Measurements from ENCODE around the gene PMFBP1. TPM values are rescaled to one million over a fixed set of nuclear protein-coding genes. Genes with fewer than 3 reads are reported as not detected.

The PMFBP1 gene, protein sequence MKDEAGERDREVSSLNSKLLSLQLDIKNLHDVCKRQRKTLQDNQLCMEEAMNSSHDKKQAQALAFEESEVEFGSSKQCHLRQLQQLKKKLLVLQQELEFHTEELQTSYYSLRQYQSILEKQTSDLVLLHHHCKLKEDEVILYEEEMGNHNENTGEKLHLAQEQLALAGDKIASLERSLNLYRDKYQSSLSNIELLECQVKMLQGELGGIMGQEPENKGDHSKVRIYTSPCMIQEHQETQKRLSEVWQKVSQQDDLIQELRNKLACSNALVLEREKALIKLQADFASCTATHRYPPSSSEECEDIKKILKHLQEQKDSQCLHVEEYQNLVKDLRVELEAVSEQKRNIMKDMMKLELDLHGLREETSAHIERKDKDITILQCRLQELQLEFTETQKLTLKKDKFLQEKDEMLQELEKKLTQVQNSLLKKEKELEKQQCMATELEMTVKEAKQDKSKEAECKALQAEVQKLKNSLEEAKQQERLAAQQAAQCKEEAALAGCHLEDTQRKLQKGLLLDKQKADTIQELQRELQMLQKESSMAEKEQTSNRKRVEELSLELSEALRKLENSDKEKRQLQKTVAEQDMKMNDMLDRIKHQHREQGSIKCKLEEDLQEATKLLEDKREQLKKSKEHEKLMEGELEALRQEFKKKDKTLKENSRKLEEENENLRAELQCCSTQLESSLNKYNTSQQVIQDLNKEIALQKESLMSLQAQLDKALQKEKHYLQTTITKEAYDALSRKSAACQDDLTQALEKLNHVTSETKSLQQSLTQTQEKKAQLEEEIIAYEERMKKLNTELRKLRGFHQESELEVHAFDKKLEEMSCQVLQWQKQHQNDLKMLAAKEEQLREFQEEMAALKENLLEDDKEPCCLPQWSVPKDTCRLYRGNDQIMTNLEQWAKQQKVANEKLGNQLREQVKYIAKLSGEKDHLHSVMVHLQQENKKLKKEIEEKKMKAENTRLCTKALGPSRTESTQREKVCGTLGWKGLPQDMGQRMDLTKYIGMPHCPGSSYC
- total RNA-seq, result 0.31 TPM

DNA sequence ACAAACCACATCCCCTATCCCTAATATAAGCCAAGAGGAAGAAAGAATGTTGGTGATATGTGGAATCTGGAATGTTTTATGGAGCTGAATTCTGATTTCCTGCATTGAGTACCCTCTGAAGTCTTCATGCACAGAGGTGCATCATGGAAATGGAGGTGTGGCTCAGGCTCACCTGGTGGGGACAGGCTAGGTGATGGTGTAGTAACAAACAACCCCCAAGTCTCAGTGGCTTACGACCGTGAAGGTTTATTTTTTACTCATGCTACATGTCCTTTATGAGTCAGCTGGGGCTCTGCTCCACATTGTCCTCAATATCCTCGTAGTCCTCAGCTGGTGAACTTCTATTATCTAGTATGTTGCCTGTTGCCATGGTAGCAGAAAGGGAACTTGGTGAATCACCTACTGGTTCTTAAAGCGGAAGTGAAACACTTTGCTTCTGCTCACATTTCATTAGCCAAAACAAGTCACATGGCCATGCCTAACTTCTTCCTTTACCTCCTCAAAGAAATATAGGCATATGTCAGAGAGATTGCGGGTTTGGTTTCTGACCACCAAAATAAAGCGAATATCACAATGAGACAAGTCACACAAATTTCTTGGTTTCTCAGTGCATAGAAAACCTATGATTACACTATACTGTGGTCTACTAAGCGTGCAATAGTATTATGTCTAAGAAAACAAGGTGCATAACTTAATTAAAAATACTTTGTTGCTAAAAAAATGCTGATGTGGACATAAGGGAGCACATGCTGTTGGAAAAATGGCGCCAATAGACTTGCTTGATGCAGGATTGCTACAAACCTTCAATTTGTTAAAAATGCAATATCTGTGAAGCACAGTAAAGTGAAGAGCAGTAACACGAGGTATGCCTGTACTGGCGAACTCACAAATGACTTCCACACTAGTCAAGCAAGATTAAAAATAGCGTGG, at the start of gene PMFBP1:
Gene PMFBP1, minus strand, starts transcription at position 51 of the 930 bp plus-strand sequence. CDS start 947 bp downstream, outside the sequence.
- H3K27me3 ChIP-seq (ENCODE audit: insufficient read depth, low read length), result no peaks in the 10 kb centered on the region
- no peak within 1 kb of the TSS for H3K4me3 ChIP-seq (ENCODE audit: low read length)
- no peaks in the 10 kb centered on the region for H3K9me3 ChIP-seq (ENCODE audit: low read depth, low read length)
- H3K4me1 ChIP-seq (ENCODE audit: insufficient read depth, low read length), result peaks cover 22% of the 10 kb centered on the region

DNA sequence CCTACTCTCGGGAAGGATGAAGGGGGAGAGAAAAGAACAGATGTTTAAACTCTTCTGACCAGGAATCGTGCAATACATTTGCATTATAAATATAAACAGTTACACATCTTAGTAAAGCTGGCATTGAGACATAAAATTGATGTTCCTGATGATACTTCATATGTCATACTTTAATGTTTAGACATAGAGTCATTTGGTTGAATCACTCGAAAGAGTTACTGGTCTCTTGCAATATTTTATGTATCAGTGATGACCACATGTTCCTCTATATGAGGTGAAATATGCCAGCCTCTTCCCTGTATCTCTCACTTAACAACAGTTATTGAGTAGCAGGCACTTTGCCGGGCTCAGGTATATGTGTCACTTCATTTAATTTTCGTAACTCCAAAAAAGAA, 49.7 kb upstream of the PMFBP1 start:
- H3K9me3 ChIP-seq (ENCODE audit: low read depth, low read length), result no peaks in the 10 kb centered on the region
- H3K4me3 ChIP-seq (ENCODE audit: low read length), result no peak overlapping the region
- H3K4me1 ChIP-seq (ENCODE audit: insufficient read depth, low read length), result no peaks in the 10 kb centered on the region
- H3K27me3 ChIP-seq (ENCODE audit: insufficient read depth, low read length), result no peaks in the 10 kb centered on the region

DNA sequence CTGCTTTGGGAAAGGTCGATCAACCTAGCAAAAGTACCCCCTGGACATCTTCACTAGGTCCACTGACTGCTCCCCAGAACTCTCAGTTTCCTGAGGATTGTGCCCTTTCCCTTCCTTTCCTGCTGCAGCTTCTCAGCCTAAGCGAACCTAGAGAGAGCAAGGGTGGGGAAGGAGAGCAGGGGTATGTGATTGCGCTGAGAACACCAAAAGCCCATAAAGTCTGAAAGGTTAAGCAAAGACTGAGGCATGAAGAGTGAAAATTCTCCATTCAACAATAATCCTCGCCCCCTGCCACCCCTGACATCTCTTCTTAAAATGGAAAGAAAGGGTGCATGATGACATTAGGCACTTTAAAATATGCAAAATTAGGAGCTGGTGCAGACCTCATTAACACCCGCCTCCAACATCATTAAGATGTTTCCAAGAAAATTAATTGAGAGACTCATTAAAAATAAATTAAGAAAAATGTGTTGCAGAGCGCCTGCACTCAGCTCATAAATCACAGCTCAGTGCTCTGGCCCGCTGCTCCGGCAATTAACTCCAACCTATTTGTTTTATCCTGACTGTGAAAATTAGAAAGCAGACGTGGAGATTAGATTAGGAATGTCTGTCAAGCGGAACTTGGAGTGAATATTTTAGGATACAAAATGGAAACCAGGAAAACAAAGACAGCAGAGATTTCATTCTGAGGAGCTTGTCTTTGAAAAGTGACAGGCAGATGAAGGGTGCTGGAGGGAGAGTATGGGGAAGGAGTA, 49.1 kb upstream of the PMFBP1 start:
- Histone ChIP-seq H3K9me3 (ENCODE audit: low read depth, low read length) (no peaks in the 10 kb centered on the region), H3K4me1 (ENCODE audit: insufficient read depth, low read length) (no peaks in the 10 kb centered on the region), H3K27me3 (ENCODE audit: insufficient read depth, low read length) (no peaks in the 10 kb centered on the region), H3K4me3 (ENCODE audit: low read length) (no peak overlapping the region)

DNA sequence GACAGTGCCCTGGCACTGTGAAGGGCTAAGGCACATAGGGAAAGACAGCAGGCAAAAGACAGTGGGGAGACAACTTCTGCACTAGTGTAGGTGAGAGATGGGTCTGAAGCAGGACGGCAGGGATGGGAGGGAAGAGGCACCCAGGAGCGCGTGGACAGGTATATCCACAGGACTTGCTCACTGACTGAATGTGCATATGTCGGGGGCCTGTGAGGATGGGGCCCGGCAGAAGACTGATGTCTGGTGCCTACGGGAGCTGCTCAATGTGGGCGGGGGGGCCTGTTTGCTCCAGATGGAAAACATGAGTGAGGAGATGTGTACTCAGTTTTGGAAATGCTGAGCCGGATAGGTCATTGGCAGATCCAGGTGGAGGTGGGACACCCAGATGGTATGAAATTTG, 47.3 kb upstream of the PMFBP1 start:
- Histone ChIP-seq H3K27me3 (ENCODE audit: insufficient read depth, low read length) (no peaks in the 10 kb centered on the region), H3K4me3 (ENCODE audit: low read length) (no peak overlapping the region), H3K4me1 (ENCODE audit: insufficient read depth, low read length) (no peaks in the 10 kb centered on the region), H3K9me3 (ENCODE audit: low read depth, low read length) (no peaks in the 10 kb centered on the region)

DNA sequence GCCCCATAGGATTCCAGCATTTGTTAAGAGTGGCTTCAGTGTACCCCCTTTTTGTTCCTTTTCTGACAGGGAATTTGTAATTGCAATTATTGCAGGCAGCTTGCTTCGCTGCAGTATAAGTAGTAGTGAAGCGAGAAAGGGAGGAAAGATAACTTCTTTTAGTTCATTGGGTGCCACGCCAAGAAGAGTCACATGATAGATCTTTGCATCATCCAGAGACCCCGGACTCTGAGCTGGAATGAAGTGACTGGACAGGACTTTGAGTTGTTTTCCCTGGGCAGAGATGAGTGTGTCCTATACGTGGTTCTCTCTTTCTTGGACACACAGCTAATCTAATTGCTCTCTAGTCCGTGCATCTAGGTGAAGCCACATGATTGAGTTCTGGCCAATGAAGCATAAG, 44.8 kb upstream of the PMFBP1 start:
- H3K27me3 ChIP-seq (ENCODE audit: insufficient read depth, low read length), result no peaks in the 10 kb centered on the region
- H3K4me3 ChIP-seq (ENCODE audit: low read length), result no peak overlapping the region
- H3K4me1 ChIP-seq (ENCODE audit: insufficient read depth, low read length), result no peaks in the 10 kb centered on the region
- no peaks in the 10 kb centered on the region for H3K9me3 ChIP-seq (ENCODE audit: low read depth, low read length)

DNA sequence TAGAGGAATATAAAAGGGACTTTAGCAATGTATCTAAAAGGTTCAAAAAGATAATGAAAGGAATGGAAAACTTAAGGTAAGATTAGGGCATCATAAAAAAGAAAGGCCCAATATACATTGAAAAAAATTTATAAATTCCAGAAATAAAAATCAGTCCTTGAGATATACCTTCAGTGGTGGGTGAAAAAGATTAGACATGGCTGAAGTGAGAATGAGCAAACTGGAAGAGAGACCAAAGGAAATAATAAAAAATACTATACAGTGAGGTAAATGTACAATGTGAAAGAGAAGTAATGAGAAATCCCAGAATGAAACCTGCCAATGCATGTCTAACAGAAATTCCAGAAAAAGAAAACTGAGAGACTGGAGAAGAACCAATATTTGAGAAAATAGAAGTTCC, 42.9 kb upstream of the PMFBP1 start:
- Histone ChIP-seq H3K4me1 (ENCODE audit: insufficient read depth, low read length) (no peaks in the 10 kb centered on the region), H3K4me3 (ENCODE audit: low read length) (no peak overlapping the region), H3K27me3 (ENCODE audit: insufficient read depth, low read length) (no peaks in the 10 kb centered on the region), H3K9me3 (ENCODE audit: low read depth, low read length) (no peaks in the 10 kb centered on the region)

DNA sequence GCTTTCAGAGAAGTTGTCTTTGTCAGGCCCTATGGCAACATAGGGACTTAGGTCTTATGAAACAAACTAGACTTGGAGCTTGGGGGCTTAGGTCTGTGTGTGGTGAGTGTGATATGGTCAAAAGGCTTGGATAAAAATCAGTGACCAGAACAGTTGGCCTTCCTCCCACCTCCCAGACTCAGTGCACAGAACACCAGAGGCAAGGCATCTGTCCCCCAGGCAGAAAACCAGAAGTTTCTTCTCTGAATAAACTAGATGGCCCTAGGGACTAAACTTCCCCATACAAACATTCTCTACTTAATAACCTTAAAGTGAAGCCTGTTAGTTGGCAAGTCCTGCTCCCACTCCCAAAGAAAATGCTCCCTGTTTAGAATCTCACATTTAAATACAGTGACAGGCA, 39.2 kb upstream of the PMFBP1 start:
- Histone ChIP-seq H3K27me3 (ENCODE audit: insufficient read depth, low read length) (no peaks in the 10 kb centered on the region), H3K4me3 (ENCODE audit: low read length) (no peak overlapping the region), H3K9me3 (ENCODE audit: low read depth, low read length) (no peaks in the 10 kb centered on the region), H3K4me1 (ENCODE audit: insufficient read depth, low read length) (no peaks in the 10 kb centered on the region)

DNA sequence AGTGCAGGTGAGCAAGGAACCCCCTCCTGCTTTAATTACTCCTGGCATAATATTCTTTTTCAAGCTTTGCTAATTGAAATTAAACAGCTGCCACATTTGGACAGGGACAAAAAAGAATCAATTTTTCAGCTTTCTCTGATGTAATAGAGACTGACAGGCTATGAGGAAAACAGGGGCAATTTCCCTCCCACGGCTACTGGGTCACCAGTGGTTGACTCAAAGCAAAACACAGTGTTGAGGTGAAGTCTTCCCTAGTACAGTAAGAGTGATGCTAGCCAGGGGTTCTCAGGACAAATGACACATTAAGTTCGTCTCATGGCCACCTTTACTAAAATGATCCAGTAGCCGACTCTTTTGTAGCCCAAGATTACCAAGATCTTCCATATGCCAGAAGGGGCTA, 38.6 kb upstream of the PMFBP1 start:
- H3K27me3 ChIP-seq (ENCODE audit: insufficient read depth, low read length), result no peaks in the 10 kb centered on the region
- no peaks in the 10 kb centered on the region for H3K9me3 ChIP-seq (ENCODE audit: low read depth, low read length)
- H3K4me1 ChIP-seq (ENCODE audit: insufficient read depth, low read length), result no peaks in the 10 kb centered on the region
- no peak overlapping the region for H3K4me3 ChIP-seq (ENCODE audit: low read length)

DNA sequence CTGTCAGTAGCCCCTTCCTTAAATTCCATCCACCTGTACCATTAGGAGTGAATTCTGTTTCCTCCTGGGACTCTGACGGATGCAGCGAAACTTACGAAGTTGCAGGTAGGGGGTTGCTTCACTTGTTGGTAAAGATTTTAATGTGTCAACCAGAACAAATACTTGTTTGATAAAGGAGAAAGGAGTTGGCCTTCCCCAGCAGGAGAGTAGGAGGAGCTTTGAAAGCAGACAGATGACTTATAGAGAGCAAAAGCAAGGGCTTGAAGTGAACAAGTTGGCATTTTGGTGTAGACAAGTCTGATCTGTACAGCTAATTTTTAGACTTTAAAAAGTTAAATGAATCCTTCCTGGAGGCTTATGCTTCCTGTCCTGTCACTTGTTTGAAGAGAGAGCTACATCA, 38.1 kb upstream of the PMFBP1 start:
- Histone ChIP-seq H3K4me3 (ENCODE audit: low read length) (no peak overlapping the region), H3K4me1 (ENCODE audit: insufficient read depth, low read length) (no peaks in the 10 kb centered on the region), H3K9me3 (ENCODE audit: low read depth, low read length) (no peaks in the 10 kb centered on the region), H3K27me3 (ENCODE audit: insufficient read depth, low read length) (no peaks in the 10 kb centered on the region)

DNA sequence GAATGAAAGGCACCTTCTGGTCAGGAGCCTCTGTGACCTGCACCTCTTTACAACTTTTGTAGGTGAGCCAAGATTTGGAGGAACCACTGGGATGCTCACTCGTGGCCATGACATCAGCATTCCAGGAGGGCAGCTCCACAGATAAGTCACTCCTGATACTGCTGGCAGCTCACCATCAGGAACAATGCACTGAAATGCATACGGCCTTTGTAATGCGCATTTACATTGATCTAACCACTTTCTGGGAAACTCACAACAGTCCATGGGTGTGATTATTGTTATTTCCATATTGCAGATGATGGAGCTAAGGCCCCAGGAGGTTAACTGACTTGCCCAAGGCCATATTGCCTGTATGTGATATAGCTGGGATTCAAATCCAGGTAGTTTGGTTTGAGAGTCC, 34.3 kb upstream of the PMFBP1 start:
- Histone ChIP-seq H3K9me3 (ENCODE audit: low read depth, low read length) (no peaks in the 10 kb centered on the region), H3K4me3 (ENCODE audit: low read length) (no peak overlapping the region), H3K27me3 (ENCODE audit: insufficient read depth, low read length) (no peaks in the 10 kb centered on the region), H3K4me1 (ENCODE audit: insufficient read depth, low read length) (peaks cover 32% of the 10 kb centered on the region)

DNA sequence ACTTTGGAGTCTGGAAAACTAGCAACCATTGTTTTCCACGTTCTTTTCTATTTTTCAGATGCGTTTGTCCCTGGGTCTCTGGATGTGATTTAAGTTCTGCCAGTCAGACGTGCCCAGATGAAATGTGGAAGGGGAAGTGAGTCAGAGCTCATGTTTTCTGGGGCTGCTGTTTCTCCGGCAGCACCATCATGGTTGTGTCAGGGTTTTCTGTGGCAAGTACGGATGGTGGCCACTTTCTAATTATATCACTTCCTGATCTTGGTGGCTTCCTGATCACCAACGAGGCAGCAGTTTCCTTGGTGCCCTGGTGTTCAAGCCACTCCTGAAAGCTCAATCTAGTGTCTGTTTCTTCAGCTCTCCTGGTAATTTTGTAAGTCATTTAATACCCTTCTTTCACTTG, 31.4 kb upstream of the PMFBP1 start:
- Histone ChIP-seq H3K4me1 (ENCODE audit: insufficient read depth, low read length) (peaks cover 32% of the 10 kb centered on the region), H3K4me3 (ENCODE audit: low read length) (no peak overlapping the region), H3K27me3 (ENCODE audit: insufficient read depth, low read length) (no peaks in the 10 kb centered on the region), H3K9me3 (ENCODE audit: low read depth, low read length) (no peaks in the 10 kb centered on the region)

DNA sequence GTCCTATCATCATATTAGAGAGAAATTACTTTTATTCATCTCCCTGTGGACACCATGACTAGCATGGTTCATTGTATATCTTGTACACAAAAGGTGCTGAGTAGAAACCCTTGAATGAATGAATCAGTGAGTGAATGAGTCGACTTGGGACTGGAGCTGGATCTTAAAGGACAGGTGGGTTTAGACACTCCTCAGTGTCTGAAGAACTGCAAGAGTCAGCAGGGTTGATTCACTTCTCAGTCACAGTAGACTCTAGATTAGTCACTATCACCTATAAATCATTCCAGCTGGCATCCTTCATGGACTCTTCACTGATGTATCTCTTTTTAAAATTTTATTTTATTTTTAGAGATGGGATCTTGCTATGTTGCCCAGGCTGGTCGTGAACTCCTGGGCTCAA, 30.1 kb upstream of the PMFBP1 start:
- H3K4me3 ChIP-seq (ENCODE audit: low read length), result no peak overlapping the region
- H3K4me1 ChIP-seq (ENCODE audit: insufficient read depth, low read length), result peaks cover 32% of the 10 kb centered on the region
- no peaks in the 10 kb centered on the region for H3K9me3 ChIP-seq (ENCODE audit: low read depth, low read length)
- H3K27me3 ChIP-seq (ENCODE audit: insufficient read depth, low read length), result no peaks in the 10 kb centered on the region

DNA sequence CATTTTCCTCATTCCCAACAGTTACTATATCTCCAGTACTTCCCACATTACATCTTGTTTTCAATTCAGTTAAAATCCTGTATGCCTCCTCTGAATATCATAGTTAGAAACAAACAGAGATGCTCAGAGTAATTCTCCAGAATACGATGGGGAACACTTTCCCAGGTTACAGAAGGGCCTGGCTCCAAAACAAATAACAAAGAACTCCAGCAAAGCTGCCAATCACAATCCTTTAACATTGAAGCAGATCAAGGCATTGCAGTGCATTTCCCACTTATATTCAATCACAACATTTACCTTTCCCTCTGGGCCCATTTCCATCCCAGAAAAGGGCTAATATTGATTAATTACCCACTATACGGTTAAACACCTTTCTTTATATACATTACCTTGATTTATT, 29.4 kb upstream of the PMFBP1 start:
- Histone ChIP-seq H3K27me3 (ENCODE audit: insufficient read depth, low read length) (no peaks in the 10 kb centered on the region), H3K4me3 (ENCODE audit: low read length) (no peak overlapping the region), H3K9me3 (ENCODE audit: low read depth, low read length) (no peaks in the 10 kb centered on the region), H3K4me1 (ENCODE audit: insufficient read depth, low read length) (peaks cover 32% of the 10 kb centered on the region)

DNA sequence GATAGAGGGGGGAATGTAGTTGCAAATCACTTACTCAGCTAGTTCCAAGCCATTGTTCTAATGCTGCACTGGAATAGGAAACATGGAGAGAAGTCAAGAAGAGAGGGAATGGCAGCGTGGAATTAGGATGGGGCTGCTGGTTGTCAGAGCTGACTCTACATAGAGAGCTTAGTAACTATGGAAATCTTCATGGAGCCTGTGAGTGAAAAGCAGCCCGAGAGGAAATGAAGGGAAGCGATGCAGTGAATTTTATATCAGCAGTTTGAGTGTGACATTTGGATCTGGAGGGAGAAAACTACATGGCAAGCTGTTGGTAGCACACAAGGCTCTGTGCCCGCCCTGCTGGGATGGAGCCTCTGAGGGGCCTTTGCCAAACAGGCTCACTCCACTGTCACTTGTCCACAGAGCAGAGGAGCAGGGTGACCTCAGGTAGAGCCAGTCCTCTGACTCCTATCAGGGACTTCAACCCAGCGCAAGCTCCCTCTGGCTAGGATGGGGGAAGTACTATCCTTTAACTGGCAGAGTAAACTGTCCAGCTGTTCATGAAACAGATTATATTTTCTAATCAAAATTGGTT, 27.9 kb upstream of the PMFBP1 start:
- H3K9me3 ChIP-seq (ENCODE audit: low read depth, low read length), result no peaks in the 10 kb centered on the region
- peaks cover 32% of the 10 kb centered on the region for H3K4me1 ChIP-seq (ENCODE audit: insufficient read depth, low read length)
- no peaks in the 10 kb centered on the region for H3K27me3 ChIP-seq (ENCODE audit: insufficient read depth, low read length)
- H3K4me3 ChIP-seq (ENCODE audit: low read length), result no peak overlapping the region
